Kidney glomerular epithelial cell (primary cell): ENCODE measurements around the gene GINS3.
A peak's percentile ranks its signal among the peaks of the same experiment; 100 is the strongest.

ENCODE experiments used
- DNase-seq: peaks from one replicate; lab custom pipeline; 2025; lab: John Stamatoyannopoulos, UW

GINS3 gene

GRCh38 chr16:58392215-58393137, at the start of gene GINS3:
GINS3 (plus strand) TSS chr16:58392471; CDS start chr16:58392602, 131 bp downstream.
- peak; percentile 85 for DNase-seq

- no peak for DNase-seq
Observed at GRCh38 chr16:58343562-58343961, 48.7 kb upstream of the GINS3 start.

GRCh38 chr16:58345574-58346354, 46.5 kb upstream of the GINS3 start:
- DNase-seq = no peak

- no peak for DNase-seq
Observed at GRCh38 chr16:58346831-58347371, 45.4 kb upstream of the GINS3 start.

- no peak for DNase-seq
Observed at GRCh38 chr16:58348986-58349385, 43.3 kb upstream of the GINS3 start.

GRCh38 chr16:58352690-58353089, 39.6 kb upstream of the GINS3 start:
- DNase-seq = no peak

GRCh38 chr16:58360041-58360634, 32.1 kb upstream of the GINS3 start:
- no peak for DNase-seq

GRCh38 chr16:58361726-58362125, 30.5 kb upstream of the GINS3 start:
- no peak for DNase-seq

- no peak for DNase-seq
Observed at GRCh38 chr16:58363746-58364393, 28.4 kb upstream of the GINS3 start.

GRCh38 chr16:58365623-58366022, 26.6 kb upstream of the GINS3 start:
- DNase-seq = no peak

GRCh38 chr16:58366247-58367031, 25.8 kb upstream of the GINS3 start:
- DNase-seq = no peak

GRCh38 chr16:58367252-58367651, 25.0 kb upstream of the GINS3 start:
- DNase-seq = no peak

GRCh38 chr16:58371841-58372240, 20.4 kb upstream of the GINS3 start:
- no peak for DNase-seq

- DNase-seq = no peak
Observed at GRCh38 chr16:58375386-58375785, 16.9 kb upstream of the GINS3 start.

- DNase-seq = no peak
Observed at GRCh38 chr16:58377932-58378331, 14.3 kb upstream of the GINS3 start.

- DNase-seq = no peak
Observed at GRCh38 chr16:58378401-58378800, 13.9 kb upstream of the GINS3 start.

- no peak for DNase-seq
Observed at GRCh38 chr16:58379736-58380135, 12.5 kb upstream of the GINS3 start.

GRCh38 chr16:58381661-58382060, 10.6 kb upstream of the GINS3 start:
- DNase-seq = no peak

- no peak for DNase-seq
Observed at GRCh38 chr16:58384437-58385055, 7.7 kb upstream of the GINS3 start.

GRCh38 chr16:58385218-58385773, 7.0 kb upstream of the GINS3 start:
- no peak for DNase-seq
